Activated CD4-positive, alpha-beta T cell treated with anti-CD3 and anti-CD28 coated beads, Interleukin-2, Interleukin-6, amounts not matched to agents 100 ng/mL and 50 ng/mL, durations not matched to agents 16 hours and 8 hours (primary cell): ENCODE results near the gene ABI1.

Experiments used
- DNase-seq: peaks from one replicate; pipeline ENCODE4 v3.0.0-alpha.2; 2020

ABI1 gene

DNA sequence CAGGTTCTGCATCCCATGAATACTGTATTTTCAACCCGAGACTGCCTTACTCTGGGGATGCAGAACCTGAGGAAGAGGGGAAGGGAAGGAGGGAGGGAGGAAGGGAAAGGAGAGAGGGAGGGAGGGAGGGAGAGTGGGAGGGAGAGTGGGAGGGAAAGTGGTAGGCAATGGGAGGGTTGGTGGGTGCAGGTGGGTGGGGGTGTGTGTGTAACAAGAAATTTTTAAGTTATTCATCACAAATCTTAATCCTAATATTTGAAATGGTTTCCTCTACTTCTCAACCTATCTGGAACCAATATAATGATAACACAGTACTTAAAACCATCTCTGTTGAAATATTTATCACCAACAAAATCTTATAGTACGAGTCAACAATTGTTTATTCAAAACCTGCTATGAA is 95.2 kb downstream of the ABI1 start:
- DNase-seq, result no peak

DNA sequence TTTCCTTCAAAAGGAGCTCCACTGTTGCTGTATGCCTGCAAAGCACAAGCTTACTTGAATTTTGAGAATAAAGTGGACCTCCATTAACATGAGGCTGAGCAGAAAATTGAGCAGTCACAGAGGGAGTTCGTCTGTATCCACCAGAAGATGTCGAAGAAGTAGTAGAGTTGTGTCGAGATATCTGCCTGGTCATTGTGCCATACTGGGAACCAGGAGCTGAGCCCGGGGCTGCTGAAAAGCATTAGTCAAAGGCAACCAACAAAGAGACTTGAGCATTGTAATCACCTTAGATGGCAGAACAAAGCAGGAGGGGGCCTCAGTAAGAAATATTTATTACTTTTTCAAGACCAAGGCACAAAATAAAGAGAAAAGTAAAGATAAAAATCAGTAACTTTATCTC is 101.8 kb downstream of the ABI1 start:
- no peak for DNase-seq

DNA sequence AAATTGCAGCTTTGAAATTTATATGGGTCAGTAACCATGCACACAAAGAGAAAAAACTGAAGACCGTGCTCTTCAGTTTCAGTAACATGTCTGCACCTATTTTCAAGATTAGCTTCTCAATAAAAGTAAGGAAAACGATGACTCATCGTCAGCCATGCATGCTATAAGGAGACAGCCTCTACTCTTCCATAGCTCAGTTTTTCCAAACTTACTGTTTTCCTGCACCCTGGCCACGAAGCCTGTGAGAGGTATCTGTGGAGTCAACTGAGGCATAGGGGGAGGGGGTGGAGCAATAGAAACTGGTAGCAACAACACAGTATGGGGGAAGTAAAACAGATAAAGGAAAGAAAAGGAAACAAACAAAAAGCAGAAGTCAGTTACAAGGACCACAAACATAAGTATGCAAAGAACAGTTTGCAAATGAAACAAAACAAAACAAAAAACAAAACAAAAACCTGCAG is 105.3 kb downstream of the ABI1 start:
- DNase-seq, result no peak

DNA sequence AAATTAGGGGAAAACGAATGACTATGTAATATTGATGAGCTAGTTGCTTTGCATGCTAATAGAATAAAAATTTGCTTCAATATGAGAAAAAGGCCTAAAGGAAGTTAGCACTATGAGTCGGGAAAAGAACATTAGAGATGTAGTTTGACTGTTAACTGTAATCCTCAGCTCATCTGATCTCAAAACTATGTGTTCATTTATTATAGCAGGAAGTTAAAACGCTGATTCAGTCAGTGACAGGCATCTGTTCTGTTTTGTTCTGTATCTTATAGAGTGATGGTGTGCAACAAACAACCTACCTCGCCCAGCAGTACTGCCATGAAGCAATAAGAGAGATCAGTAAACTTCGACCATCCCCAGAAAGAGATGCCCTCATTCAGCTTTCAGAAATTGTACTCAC is 114.7 kb downstream of the ABI1 start:
- DNase-seq, result no peak

DNA sequence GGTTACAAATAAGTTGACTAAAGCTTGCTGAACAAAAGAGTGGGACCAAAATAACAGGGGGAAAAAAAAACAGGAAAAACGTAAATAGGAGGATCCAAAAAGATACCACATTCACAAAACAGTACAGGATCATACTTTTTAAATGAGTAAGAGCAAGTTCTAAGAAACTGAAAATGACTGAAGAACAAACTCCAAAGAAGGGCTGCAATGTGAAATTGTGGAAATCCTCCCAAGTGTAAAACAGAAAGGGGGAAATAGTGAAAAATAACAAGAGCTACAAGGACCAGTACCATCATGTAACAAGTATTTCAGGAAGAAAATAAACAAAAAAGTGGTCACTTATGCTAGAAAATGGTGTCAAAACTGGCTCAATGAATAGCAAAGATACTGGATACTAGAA is 116.9 kb downstream of the ABI1 start:
- DNase-seq, result no peak

DNA sequence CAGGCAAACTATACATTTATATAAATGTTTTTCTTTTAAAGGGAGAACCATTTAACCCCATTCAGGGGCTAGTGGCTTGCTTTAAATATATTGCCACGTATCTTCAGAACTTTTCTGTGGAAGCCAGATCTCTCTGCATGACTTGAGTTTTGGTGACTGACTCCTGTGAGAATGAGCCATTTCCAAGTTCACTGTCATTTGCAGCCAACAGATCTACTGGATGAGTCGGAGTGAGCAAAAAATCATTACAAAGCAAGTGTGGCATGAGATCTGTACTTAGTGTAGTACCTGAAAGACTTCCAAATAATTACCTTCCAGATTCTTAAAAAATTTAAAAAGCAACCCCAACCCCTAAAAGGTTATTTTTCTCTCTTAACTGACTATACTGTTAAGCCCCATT is 117.7 kb downstream of the ABI1 start:
- DNase-seq, result no peak

DNA sequence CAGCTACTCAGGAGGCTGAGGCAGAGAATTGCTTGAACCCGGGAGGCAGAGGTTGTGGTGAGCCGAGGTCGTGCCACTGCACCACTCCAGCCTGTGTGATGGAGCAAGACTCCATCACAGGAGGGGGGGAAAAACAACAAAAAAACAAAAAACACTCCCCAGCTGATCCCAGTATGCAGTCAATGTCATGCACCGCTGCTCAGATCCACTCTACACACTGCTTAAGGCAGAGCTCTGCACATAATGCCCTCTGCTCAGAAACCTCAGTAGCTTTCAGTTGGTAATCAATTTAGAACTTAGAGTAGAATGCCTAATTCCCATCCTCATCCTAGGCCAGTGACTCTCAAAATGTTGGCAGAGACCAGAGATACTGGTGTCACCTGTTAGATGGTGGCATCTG is 119.4 kb downstream of the ABI1 start:
- DNase-seq, result no peak

DNA sequence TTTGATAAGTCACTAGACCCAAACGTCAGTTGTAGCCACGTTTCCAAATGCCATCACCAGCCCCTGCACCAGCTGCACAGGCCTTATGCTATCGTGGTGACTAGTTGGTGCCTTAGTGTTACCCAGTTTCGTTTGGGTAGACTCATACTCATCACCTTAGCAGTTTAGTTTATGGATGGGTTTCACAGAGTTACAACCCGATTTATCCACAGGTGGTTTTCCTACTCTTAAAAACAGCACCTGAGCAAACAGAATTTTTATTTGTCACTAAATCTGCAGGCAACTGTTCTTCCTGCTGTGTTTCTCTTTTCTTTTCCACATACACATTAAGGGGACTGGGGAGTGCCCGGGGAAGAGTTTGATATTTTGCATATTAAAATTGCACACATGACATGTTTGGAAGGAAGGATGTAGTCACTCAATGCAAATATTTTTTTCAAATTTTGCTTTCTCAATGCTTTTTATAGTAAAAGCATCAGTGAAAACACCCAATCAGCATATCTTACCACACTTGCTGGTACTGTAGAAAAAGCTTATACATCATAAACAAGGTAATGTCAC is 121.6 kb downstream of the ABI1 start:
- DNase-seq, result peak; percentile 80

DNA sequence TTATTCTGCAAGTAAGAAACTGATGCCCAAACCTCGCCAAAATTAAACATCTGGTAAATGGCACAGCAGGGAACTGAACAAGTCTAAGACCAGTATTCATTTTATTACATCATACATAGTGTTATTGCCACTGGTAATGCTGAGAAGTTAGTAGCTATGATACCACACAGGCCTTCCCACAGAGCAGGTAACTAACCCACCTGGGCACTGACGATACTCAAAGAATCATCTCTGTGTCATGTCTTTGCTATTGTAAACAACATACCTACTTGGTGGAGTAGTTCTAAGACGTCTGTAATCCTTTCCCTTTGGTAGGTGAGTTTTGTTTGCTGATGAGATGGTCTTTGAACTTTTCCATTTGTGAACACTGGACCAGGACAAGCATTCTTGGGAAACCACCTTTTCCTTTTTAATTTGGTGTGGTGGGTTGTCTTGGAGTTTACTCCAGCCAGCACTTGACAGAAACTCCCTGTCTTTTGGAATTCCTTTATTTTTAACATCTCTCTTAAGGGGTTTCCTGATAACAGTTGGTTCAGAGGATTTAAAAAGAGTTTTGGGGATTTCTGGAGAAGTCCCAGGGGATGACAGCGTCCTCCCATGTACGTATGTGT is 122.4 kb downstream of the ABI1 start:
- DNase-seq, result no peak

DNA sequence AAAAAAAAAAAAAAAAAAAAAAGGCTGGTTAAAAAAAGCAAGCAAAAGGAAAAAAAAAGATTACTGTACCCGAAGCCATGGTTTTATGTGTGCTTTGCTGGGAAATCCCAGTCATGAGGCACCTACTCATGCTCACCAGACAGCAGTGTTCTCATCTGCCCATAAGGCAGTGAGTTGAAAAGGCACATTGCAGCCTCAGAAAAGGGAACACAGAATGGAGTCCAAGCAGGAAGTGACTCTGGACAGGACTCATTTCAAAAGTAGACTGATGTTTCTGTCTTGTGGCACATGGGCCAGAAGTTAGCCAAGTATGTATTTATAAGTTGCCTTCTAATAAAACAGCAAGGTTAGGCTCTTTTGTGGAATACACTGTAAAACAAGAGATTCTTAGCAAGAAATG is 123.0 kb downstream of the ABI1 start:
- DNase-seq, result peak; percentile 89

DNA sequence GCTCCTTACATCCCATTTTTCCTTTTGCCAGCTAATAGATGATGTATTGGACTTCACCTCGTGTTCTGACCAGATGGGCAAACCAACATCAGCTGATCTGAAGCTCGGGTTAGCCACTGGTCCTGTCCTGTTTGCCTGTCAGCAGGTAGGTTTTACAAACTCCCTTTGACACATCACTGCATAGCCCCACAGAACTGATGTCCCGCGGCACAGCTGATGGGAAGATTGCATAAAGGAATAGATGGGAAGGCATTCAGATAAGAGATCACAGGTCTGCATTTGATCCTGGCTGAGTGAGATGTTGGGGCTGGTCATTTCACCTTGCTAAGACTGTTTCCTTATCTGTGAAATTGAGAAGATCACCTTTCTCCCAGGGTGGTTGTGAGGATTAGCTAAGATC is 125.3 kb downstream of the ABI1 start:
- no peak for DNase-seq

DNA sequence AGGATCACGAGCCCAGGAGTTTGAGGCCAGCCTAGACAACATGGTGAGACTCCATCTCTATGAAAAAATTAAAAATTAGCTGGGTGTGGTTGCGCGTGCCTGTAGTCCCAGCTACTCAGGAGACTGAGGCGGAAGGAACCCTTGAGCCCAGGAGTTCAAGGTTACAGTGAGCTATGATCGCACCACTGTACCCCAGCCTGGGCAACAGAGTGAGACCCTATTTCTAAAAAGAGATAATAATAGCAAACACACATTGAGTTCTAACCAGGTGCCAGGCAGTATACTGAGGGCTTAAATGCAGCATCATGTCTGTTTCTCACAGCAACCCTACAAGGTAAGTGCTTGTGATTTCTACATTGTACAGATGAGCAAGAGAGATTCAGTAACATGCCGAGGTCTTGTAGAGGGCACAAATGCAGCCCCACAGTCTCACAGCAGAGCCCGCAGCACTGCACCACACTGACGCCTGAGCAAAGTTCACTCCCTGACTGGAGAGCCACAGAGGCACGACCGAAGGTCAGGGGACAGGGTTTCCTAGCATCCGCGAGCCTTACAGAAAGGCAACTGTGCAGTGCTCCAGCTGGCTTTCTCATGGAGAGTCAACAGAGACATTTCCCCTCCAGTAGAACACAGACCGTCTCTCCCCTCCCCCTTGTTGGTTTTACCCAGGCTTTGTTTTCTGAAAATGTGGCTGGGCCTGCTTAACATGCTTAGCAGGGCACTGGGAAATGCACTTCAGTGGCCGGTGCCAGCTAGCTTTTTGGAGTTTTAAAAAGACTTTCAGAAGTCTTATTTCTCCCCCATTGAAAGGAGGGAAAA is 126.8 kb downstream of the ABI1 start:
- DNase-seq, result no peak

DNA sequence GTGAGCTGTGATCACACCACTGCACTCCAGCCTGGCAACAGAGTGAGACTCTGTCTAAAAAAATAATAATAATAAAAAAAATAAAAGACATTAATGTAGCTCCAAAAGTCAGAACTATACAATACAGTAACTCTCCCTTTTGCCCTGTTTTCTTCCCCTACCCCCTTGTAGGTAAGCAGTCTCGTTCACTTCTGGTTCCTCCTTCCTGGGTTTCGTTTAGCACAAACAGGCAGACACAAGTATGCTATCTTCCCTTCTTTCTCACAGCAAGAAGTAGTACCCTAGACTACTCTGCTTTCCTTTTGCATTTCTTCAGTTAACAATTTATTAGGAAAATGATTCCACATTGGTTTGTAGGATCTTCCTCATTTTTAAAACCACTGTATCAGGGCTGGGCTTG is 130.2 kb downstream of the ABI1 start:
- no peak for DNase-seq

DNA sequence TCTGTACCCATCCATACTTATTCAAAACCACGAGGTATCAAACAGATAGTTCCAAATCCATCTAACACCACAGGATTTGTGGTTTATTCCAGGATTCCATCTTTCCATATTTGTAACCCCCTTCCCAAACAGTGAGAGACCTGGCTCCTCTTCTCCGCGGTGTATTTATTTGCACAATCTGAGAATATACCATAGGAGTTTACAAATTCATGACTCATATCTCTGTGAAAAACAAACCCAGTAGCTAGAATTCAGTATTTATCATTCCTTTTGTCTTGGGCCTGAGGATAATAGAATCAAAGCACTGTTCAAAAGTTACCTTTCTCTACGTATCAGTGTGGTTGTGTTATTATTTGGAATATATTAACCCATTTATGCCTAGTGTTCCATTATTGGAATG is 131.4 kb downstream of the ABI1 start:
- DNase-seq, result no peak

DNA sequence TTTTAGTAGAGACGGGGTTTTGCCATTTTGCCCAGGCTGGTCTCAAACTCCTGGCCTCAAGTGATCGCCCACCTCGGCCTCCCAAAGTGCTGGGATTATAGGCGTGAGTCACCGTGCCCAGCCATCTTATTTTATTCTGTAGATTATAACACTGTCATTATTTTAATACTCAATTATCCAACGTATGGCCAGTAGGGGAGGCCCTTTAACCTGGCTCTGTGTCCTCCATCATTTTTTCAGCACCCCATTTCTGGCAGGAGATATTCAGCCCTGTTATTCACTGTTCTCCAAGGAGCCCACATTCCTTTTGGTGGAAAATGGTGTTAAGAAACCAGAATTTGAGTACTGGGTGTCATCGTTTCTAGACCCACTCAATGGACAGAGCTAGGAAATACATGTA is 131.8 kb downstream of the ABI1 start:
- DNase-seq, result no peak

DNA sequence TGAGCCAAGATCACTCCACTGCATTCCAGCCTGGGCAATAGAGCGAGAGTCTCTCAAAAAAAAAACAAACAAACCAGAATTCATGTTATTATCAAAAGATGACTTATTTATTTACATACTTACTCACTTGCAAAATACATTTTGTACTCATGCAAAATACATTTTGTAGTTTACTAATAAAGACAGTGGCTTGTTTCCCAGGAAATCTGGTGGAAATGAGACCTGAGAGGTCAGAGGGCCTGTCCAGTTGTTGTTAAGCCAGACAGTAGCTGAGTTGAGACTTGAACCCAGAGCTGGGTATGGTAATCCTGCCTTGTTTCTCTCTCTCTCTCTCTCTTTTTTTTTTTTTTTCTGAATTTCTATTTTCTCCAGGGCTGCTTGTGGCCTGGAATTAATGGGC is 133.8 kb downstream of the ABI1 start:
- DNase-seq, result no peak

DNA sequence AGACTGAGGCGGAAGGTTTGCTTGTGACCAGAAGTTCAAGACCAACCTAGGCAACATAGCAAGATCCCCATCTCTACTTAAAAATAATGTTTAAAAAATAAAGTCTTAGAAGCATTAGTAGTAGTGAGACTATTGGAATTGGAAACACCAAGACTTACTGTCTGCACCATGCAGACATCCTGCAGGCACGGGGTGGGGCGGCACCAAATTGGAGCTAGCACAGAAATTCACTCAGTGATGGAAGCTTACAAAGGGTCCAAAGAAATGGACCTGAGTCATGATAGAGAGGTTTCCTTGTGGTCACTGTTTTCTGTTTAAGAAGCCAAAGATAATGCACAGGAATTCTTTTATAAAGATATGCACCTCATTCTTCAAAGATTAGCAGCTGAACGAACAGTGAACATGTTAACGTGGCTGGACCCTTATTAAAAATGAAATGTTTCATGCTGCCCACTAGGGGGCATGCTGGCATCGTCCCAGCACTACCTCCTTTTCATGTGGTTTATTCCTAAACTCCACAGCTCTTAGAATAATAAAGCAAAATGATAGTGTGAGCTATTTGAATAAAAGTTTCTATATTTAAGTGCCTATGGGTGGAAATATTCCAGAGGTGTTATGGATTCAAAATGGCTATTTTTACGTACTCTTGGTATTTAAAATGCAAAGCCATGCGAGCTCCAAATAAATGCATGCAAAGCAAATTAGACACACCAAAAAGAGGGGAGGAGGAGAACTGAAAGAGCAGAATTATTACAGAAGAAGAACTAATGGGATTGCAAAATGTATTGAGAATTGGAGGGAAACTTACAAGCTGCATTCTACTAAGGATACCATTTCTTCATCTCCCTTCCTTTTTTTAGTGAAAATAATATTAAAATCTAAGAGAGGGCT is 134.7 kb downstream of the ABI1 start:
- peak; percentile 50 for DNase-seq

DNA sequence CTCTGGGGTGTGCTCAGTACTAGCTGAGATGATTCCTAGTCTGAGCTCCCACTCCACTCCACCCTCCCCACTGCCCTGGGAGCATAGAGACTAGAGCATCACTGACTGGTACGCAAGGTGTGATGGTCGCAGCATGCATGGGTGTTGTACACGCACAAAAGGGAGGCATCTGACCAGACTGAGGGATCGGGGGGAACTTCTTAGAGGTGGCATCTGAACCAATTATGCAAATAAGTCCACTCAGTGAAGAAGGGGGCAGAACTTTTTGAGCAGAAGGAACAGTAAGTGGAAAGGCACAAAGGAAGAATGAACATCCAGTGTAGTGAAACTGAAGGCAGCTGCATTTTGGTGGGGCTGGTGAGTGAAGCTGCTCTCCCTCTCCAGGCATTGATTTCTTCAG is 137.7 kb downstream of the ABI1 start:
- DNase-seq, result no peak

DNA sequence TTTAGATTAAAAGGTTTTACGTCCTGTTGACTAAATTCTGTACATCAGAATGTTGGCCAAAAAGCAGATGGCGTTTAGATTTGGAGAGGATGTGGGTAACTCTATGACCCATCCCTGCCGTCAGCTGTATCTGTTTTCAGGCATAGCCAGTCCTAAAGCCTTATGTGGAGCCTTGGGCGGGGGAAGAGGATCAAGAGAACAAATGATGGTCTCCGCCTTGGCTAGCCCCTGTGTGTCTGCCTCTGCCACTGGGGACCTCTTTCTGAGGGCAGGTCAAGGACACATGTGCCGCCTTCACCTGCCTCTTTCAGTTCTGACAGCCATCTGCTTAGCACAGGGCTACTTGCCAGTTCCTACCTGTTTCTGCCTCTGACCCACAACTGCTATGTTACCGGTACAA is 139.2 kb downstream of the ABI1 start:
- peak; percentile 81 for DNase-seq

DNA sequence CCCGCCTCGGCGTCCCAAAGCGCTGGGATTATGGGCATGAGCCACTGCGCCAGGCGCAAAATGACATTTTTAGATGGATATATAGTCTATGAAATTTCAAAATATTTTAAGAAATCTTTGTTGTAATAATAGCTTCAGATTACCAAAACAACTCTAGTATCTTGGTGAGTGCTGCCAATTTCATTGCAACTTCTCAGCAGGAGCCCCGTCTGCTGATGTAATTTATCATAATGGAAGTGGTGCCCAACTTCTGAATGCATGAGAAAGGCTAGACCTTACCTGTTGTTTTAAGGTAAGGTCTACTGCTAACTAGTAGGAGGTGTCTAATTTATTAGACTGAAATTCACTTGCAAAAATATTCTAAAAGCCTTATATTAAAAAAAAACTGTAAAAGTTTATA is 143.3 kb downstream of the ABI1 start:
- no peak for DNase-seq

DNA sequence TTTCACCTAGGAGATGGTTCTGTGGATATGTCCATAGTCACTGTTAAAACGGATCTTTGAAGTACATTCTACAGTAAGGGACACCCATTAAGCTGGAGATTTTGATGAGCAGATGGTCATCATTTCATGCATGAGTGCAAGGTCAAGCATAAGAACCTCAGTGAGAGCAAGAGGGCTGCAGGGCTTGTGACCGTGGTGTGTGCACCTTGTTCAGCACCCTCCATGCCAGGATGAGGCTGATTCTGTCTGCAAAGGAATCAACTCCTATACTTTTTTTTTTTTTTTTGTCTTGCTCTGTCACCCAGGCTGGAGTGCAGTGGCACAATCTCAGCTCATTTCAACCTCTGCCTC is 145.6 kb downstream of the ABI1 start:
- no peak for DNase-seq

DNA sequence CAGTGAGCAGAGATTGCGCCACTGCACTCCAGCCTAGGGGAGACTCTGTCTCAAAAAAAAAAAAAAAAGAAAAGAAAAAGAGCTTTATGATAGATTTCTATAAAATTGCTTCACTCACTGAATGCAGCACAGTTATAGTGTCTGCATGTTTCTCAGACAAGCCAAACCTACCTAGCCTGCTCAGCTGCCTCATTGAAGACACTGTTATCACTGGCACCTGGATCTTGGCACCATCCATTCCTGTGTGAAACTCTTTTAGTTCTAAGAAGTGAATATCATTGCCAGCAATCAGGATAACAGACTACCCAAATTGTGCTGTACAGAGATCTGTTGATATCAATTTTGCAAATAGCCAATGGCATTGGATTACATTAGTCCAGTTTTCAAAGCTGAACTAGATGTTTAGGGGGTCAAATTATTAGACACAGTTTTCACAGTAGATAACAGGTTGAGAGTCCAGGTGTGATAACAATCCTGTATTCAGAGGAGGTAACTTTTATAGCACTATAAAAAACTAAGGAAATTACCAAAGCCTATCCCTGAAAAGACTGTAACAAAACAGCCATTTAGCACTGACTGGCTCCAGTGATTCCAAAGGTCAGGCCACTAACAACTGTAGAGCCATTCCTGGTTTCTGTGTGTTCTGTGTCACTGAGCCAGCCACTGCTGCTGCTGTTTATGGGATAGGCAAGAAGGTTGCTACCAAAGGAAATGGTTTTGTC is 146.2 kb downstream of the ABI1 start:
- no peak for DNase-seq

DNA sequence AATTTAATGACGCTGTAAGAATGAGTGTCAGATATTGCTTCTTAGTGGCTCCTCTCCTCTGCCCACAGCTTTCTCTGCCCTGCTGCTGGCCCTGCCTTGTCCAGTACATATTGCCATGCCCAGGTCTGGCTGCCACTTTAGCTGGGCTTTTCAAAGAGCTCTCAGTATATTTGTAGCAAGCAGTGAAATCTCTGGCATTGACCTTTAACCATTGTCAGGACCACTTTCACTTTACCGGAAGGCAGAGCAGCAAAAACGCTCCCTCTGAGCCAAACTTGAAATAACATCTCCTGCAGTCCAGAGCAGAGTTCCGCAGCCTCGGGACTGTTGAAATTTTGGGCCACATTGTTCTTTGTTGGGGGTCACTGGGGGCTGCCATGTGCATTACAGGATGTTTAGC is 149.4 kb downstream of the ABI1 start:
- no peak for DNase-seq
